GM23338 (cell line): ENCODE data around the gene SIL1. TPM values are rescaled to one million over a fixed set of nuclear protein-coding genes. Genes with fewer than 3 reads are reported as not detected.

Experiments
- ATAC-seq: fragments of 200-7000 bp; cut with Tn5 transposase; 3 replicates; pipeline ENCODE4 v1.9.1; 2020
- DNase-seq: peaks from one replicate; pipeline ENCODE4 v3.0.0-alpha.2; 2015; ENCODE audit warnings: low spot score
- H2AFZ ChIP-seq: fragments of 200-600 bp; sonication (generic); 2 replicates; pipeline ENCODE4 v1.8.0; 2016; ENCODE audit warnings: antibody characterized with exemption, mild to moderate bottlenecking, moderate library complexity
- H3F3A ChIP-seq: fragments of 200-600 bp; sonication (generic); replicated peaks from 2 replicates; pipeline ENCODE4 v1.8.0; 2017; ENCODE audit warnings: antibody characterized with exemption, mixed run types, low read depth
- H3K27ac ChIP-seq: fragments of 200-600 bp; sonication (generic); 2 replicates; pipeline ENCODE4 v1.6.1; 2016; ENCODE audit warnings: low read depth
- H3K27me3 ChIP-seq: fragments of 200-600 bp; sonication (generic); 2 replicates; pipeline ENCODE4 v1.8.0; 2016; ENCODE audit warnings: mild to moderate bottlenecking, mixed run types, moderate library complexity; ENCODE audit not compliant: insufficient read depth
- H3K36me3 ChIP-seq: fragments of 200-600 bp; sonication (generic); 2 replicates; pipeline ENCODE4 v1.8.0; 2016; ENCODE audit warnings: mild to moderate bottlenecking; ENCODE audit not compliant: insufficient read depth
- H3K4me1 ChIP-seq: fragments of 200-600 bp; sonication (generic); 2 replicates; pipeline ENCODE4 v1.8.0; 2016; ENCODE audit warnings: mild to moderate bottlenecking, moderate library complexity; ENCODE audit not compliant: insufficient read depth
- H3K4me2 ChIP-seq: fragments of 200-600 bp; sonication (generic); 2 replicates; pipeline ENCODE4 v1.7.1; 2017; ENCODE audit warnings: mixed run types
- H3K4me3 ChIP-seq: fragments of 200-600 bp; sonication (generic); 2 replicates; pipeline ENCODE4 v1.6.1; 2016; ENCODE audit warnings: mixed run types
- H3K79me2 ChIP-seq: fragments of 200-600 bp; sonication (generic); replicated peaks from 2 replicates; pipeline ENCODE4 v1.8.0; 2017; ENCODE audit warnings: mild to moderate bottlenecking; ENCODE audit not compliant: insufficient read depth
- H3K9me2 ChIP-seq: fragments of 200-600 bp; sonication (generic); 2 replicates; pipeline ENCODE4 v1.8.0; 2017; ENCODE audit not compliant: insufficient read depth
- H4K20me1 ChIP-seq: fragments of 200-600 bp; sonication (generic); replicated peaks from 2 replicates; pipeline ENCODE4 v1.8.0; 2017; ENCODE audit warnings: mild to moderate bottlenecking; ENCODE audit not compliant: insufficient read depth
- H3K27ac Mint-ChIP-seq: 2 replicates; pipeline ENCODE4 v1.8.0; 2020; ENCODE audit warnings: inconsistent platforms, mild to moderate bottlenecking, moderate library complexity, mixed read lengths
- H3K27me3 Mint-ChIP-seq: 3 replicates; pipeline ENCODE4 v1.8.0; 2022; ENCODE audit warnings: low read depth, mild to moderate bottlenecking, moderate library complexity, mixed read lengths, inconsistent platforms; ENCODE audit not compliant: insufficient read depth, poor library complexity
- H3K36me3 Mint-ChIP-seq: 3 replicates; pipeline ENCODE4 v1.8.0; 2021; ENCODE audit warnings: low read depth, mild to moderate bottlenecking, inconsistent platforms, moderate library complexity, mixed read lengths
- H3K4me1 Mint-ChIP-seq: 3 replicates; pipeline ENCODE4 v1.8.0; 2020; ENCODE audit warnings: mild to moderate bottlenecking, inconsistent platforms, mixed read lengths
- H3K4me3 Mint-ChIP-seq: 3 replicates; pipeline ENCODE4 v1.8.0; 2021; ENCODE audit warnings: moderate library complexity, mild to moderate bottlenecking, inconsistent platforms, mixed read lengths
- H3K9me3 Mint-ChIP-seq: 3 replicates; pipeline ENCODE4 v1.8.0; 2020; ENCODE audit warnings: moderate library complexity, mild to moderate bottlenecking, inconsistent platforms, mixed read lengths
- CREB1 ChIP-seq: fragments of 250-450 bp; sonication (Bioruptor Pico); IDR thresholded peaks from 2 replicates; pipeline ENCODE4 v1.5.0; 2020; ENCODE audit warnings: low read depth, mild to moderate bottlenecking, moderate library complexity
- CTCF ChIP-seq, 2 experiments: fragments of 200-600 bp in 1 of 2; sonication (generic) in 1 of 2; conservative IDR thresholded peaks; 2 replicates each; pipeline versions ENCODE4 v1.5.1 to v1.6.1; 2016 to 2017; ENCODE audit warnings: antibody characterized with exemption in 2 of 2, low read depth in 2 of 2, mild to moderate bottlenecking in 2 of 2, moderate library complexity in 1 of 2
- ETS1 ChIP-seq: IDR thresholded peaks from 2 replicates; pipeline ENCODE4 v1.6.1; 2016; ENCODE audit warnings: antibody characterized with exemption
- EZH2 ChIP-seq: fragments of 200-600 bp; sonication (generic); IDR thresholded peaks from one replicate; pipeline ENCODE4 v1.8.0; 2017; ENCODE audit warnings: antibody characterized with exemption, mild to moderate bottlenecking, low read depth; ENCODE audit not compliant: unreplicated experiment
- EZH2phosphoT487 ChIP-seq: fragments of 200-600 bp; sonication (generic); IDR thresholded peaks from one replicate; pipeline ENCODE4 v1.8.1; 2018; ENCODE audit warnings: antibody characterized with exemption; ENCODE audit not compliant: unreplicated experiment
- JUNB ChIP-seq: IDR thresholded peaks from one replicate; pipeline ENCODE4 v1.6.1; 2016; ENCODE audit warnings: antibody characterized with exemption; ENCODE audit not compliant: unreplicated experiment
- NANOG ChIP-seq: IDR thresholded peaks from 2 replicates; pipeline ENCODE4 v1.6.1; 2016; ENCODE audit warnings: antibody characterized with exemption, borderline replicate concordance
- POLR2AphosphoS5 ChIP-seq: IDR thresholded peaks from 2 replicates; pipeline ENCODE4 v1.6.1; 2016; ENCODE audit warnings: antibody characterized with exemption, low read depth
- REST ChIP-seq: IDR thresholded peaks from one replicate; pipeline ENCODE4 v1.6.1; 2018; ENCODE audit warnings: antibody characterized with exemption; ENCODE audit not compliant: unreplicated experiment
- STAT1 ChIP-seq: IDR thresholded peaks from one replicate; pipeline ENCODE4 v1.6.1; 2016; ENCODE audit warnings: antibody characterized with exemption; ENCODE audit not compliant: unreplicated experiment
- ZNF114 ChIP-seq: fragments of 250-450 bp; sonication (Bioruptor Pico); IDR thresholded peaks from 2 replicates; pipeline ENCODE4 v1.5.0; 2020; ENCODE audit warnings: mild to moderate bottlenecking, moderate library complexity
- ZNF331 ChIP-seq: fragments of 250-450 bp; sonication (Bioruptor Pico); IDR thresholded peaks from 2 replicates; pipeline ENCODE4 v1.5.0; 2020; ENCODE audit warnings: low read depth, mild to moderate bottlenecking, moderate library complexity
- ZNF462 ChIP-seq: fragments of 250-450 bp; sonication (Bioruptor Pico); IDR thresholded peaks from 2 replicates; pipeline ENCODE4 v1.5.0; 2020; ENCODE audit warnings: mild to moderate bottlenecking, moderate library complexity
- polyA plus RNA-seq: library from polyadenylated mRNA; unstranded; fragments of >200 nt; fragmentation: Nextera tagmentation; extraction: Ambion mirVana; gene quantifications from 2 replicates; pipeline ENCODE4 v1.2.1, GENCODE V29; 2016
- total RNA-seq: library from RNA; depleted of rRNA; stranded (reverse); fragments of >200 nt; shearing (Covaris generic); gene quantifications from 2 replicates; pipeline ENCODE4 v1.2.3, GENCODE V29; 2014

SIL1 gene
- total and polyA plus RNA-seq, 2 experiments from 2014 or later, result 5.5 to 5.9 TPM

- Mint-ChIP-seq H3K27ac (no peak overlapping the region), H3K9me3 (no peaks in the 10 kb centered on the region), H3K4me1 (peaks cover 32% of the 10 kb centered on the region), H3K4me3 (no peak overlapping the region), H3K36me3 (no peaks in the 10 kb centered on the region), H3K27me3 (peaks cover 6% of the 10 kb centered on the region)
- Histone ChIP-seq H4K20me1 (no peaks in the 10 kb centered on the region), H3K27ac (no peak overlapping the region), H3F3A (no peaks in the 10 kb centered on the region), H3K79me2 (no peaks in the 10 kb centered on the region), H3K36me3 (no peaks in the 10 kb centered on the region), H3K9me2 (0 out of 2 replicates have a peak, but pooled peaks cover 3% of the 10 kb centered on the region), H3K4me3 (no peak overlapping the region), H3K4me2 (no peak overlapping the region), H3K27me3 (no peaks in the 10 kb centered on the region), H2AFZ (no peak overlapping the region), H3K4me1 (peaks cover 7% of the 10 kb centered on the region)
- TF ChIP-seq ZNF114 (CRISPR knock-in tag), result no peak
- no peak for TF ChIP-seq JUNB
- TF ChIP-seq CREB1 (CRISPR knock-in tag), result no peak
- no peak for TF ChIP-seq EZH2phosphoT487
- TF ChIP-seq CTCF (conservative IDR thresholded peaks at IDR 0.05; ENCODE audit: low read depth in 2 of 2), result no peak
- TF ChIP-seq POLR2AphosphoS5, result no peak
- TF ChIP-seq ETS1, result no peak
- TF ChIP-seq EZH2, result no peak
- no peak for TF ChIP-seq ZNF331
- no peak for TF ChIP-seq REST
- no peak for TF ChIP-seq ZNF462
- TF ChIP-seq STAT1, result no peak
- TF ChIP-seq NANOG, result no peak
- ATAC-seq (no peak), DNase-seq (no peak)
These were observed 229.6 kb downstream of the SIL1 start for GRCh38 chr5:138968601-138969000.
